Activated T-cell treated with anti-CD3 and anti-CD28 coated beads, Interleukin-2, amount 50 U/mL, for 24 hours (primary cell): ENCODE measurements around the gene ABR.
"Not testable (repeated sequence)": the region's sequence is repeated elsewhere in the genome, so short reads cannot be mapped to it uniquely, and the experiment has no call there.

ENCODE experiments used
- DNase-seq: peaks from one replicate; pipeline ENCODE4 v3.0.0-alpha.2; 2020
- H3K27ac Mint-ChIP-seq: 2 replicates; pipeline ENCODE4 v1.8.0; 2020; ENCODE audit warnings: mild to moderate bottlenecking, mixed read lengths
- H3K27me3 Mint-ChIP-seq: 2 replicates; pipeline ENCODE4 v1.8.0; 2020; ENCODE audit warnings: mixed read lengths
- H3K36me3 Mint-ChIP-seq: 2 replicates; pipeline ENCODE4 v1.8.0; 2020; ENCODE audit warnings: low read depth, mixed read lengths
- H3K4me1 Mint-ChIP-seq: 2 replicates; pipeline ENCODE4 v1.8.0; 2020; ENCODE audit warnings: low read depth, mixed read lengths
- H3K4me3 Mint-ChIP-seq: 2 replicates; pipeline ENCODE4 v1.8.0; 2020; ENCODE audit warnings: mild to moderate bottlenecking, moderate library complexity, mixed read lengths
- H3K9me3 Mint-ChIP-seq: 2 replicates; pipeline ENCODE4 v1.8.0; 2020; ENCODE audit warnings: mixed read lengths

The ABR gene

DNA sequence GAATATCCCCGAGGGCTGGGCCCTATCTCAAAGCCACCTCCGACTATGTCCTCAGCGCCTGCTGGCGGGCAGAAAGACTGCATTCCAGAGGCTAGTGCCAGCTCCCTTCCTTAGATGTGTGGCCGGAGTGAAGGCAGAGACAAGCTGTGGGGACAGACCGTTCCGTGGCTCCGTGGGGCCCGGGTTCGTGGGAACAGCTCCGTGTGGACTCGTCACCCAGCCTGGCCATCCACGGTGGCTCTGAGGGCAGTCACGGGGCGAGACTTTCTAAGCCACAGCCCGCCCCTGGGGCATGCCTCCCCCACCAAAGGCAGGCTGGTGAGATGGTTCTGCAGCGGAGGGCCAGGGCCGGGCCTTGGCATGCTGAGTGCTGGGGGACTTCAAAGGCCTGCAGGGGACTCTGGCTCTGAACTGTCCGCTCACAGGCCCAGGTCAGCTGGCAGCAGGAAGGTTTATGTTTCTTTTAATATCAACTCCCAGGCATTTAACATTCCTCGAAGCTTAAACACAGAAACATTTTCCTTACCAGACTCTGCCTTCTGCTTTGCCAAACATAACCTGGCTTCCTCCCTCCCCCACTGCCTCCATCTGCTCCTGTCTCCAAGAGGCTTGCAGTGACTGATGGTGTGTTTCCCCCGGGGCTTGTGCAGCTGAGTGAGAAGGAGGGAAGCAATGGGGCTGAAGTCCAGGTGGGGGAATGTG is 132.5 kb downstream of the ABR start:
- Mint-ChIP-seq H3K27ac (peak overlapping the region; percentile 18), H3K36me3 (peaks cover 50% of the 10 kb centered on the region), H3K27me3 (no peaks in the 10 kb centered on the region), H3K9me3 (no peaks in the 10 kb centered on the region), H3K4me1 (no peaks in the 10 kb centered on the region), H3K4me3 (no peak overlapping the region)
- no peak for DNase-seq

- no peak overlapping the region for H3K27ac Mint-ChIP-seq
- no peak overlapping the region for H3K4me3 Mint-ChIP-seq
- H3K9me3 Mint-ChIP-seq = no peaks in the 10 kb centered on the region
Measured at GRCh38 chr17:1045456-1045855, 134.3 kb downstream of the ABR start.

GRCh38 chr17:1044387-1045009 is 135.3 kb downstream of the ABR start:
- not testable (repeated sequence) for H3K27me3 Mint-ChIP-seq, H3K4me3 Mint-ChIP-seq, DNase-seq, H3K27ac Mint-ChIP-seq, H3K9me3 Mint-ChIP-seq, H3K4me1 Mint-ChIP-seq
- H3K36me3 Mint-ChIP-seq = peaks cover 51% of the 10 kb centered on the region

More at GRCh38 chr17:1045456-1045855, 134.3 kb downstream of the ABR start:
- DNase-seq = no peak
- Mint-ChIP-seq H3K27me3 (no peaks in the 10 kb centered on the region), H3K4me1 (no peaks in the 10 kb centered on the region), H3K36me3 (peaks cover 59% of the 10 kb centered on the region)

GRCh38 chr17:1043601-1044251 is 136.1 kb downstream of the ABR start:
- Mint-ChIP-seq H3K4me1 (no peaks in the 10 kb centered on the region), H3K9me3 (no peaks in the 10 kb centered on the region), H3K4me3 (no peak overlapping the region), H3K27me3 (no peaks in the 10 kb centered on the region), H3K36me3 (peaks cover 45% of the 10 kb centered on the region), H3K27ac (no peak overlapping the region)
- DNase-seq = no peak

DNA sequence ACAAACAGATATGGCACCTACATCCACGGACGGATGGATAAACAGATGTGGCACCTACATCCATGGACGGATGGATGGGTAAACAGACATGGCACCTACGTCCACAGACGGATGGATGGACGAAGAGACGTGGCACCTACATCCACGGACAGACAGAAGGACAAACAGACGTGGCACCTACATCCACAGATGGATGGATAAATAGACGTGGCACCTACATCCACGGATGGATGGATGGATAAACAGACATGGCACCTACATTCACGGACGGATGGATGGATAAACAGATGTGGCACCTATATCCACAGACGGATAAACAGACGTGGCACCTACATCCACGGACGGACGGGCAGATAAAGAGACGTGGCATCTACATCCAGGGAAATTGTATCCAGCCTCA is 137.3 kb downstream of the ABR start:
- no peak for DNase-seq
- no peaks in the 10 kb centered on the region for H3K27me3 Mint-ChIP-seq
- no peak overlapping the region for H3K27ac Mint-ChIP-seq
- H3K36me3 Mint-ChIP-seq = peaks cover 36% of the 10 kb centered on the region
- no peaks in the 10 kb centered on the region for H3K4me1 Mint-ChIP-seq
- H3K4me3 Mint-ChIP-seq = no peak overlapping the region
- no peaks in the 10 kb centered on the region for H3K9me3 Mint-ChIP-seq

DNA sequence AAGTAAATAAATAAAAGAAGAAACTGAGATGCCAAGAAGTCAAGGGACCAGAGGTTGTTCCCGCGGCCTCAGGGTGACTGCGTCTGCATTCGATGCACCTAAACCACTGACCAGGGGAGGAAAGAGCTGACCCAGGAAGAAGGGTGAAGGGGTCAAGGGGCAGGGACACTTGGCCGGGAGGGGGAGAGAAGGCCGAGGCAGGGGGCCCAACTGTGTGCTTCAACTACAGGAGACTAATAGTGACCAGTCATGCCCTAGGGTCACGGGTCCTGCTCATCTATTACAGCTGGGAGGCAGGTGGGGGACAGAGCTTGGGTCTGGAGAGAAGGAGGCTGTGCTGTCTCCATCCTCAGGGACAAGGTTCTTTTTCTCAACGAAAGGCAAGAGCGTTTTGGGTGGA is 138.0 kb downstream of the ABR start:
- Mint-ChIP-seq H3K36me3 (peaks cover 31% of the 10 kb centered on the region), H3K27me3 (no peaks in the 10 kb centered on the region), H3K4me3 (no peak overlapping the region), H3K27ac (no peak overlapping the region), H3K9me3 (no peaks in the 10 kb centered on the region), H3K4me1 (no peaks in the 10 kb centered on the region)
- no peak for DNase-seq

GRCh38 chr17:1040216-1040600 is 139.6 kb downstream of the ABR start:
- no peaks in the 10 kb centered on the region for H3K9me3 Mint-ChIP-seq
- no peaks in the 10 kb centered on the region for H3K27me3 Mint-ChIP-seq
- peaks cover 22% of the 10 kb centered on the region for H3K36me3 Mint-ChIP-seq
- no peak for DNase-seq
- H3K4me3 Mint-ChIP-seq = no peak overlapping the region
- no peaks in the 10 kb centered on the region for H3K4me1 Mint-ChIP-seq
- H3K27ac Mint-ChIP-seq = no peak overlapping the region

DNA sequence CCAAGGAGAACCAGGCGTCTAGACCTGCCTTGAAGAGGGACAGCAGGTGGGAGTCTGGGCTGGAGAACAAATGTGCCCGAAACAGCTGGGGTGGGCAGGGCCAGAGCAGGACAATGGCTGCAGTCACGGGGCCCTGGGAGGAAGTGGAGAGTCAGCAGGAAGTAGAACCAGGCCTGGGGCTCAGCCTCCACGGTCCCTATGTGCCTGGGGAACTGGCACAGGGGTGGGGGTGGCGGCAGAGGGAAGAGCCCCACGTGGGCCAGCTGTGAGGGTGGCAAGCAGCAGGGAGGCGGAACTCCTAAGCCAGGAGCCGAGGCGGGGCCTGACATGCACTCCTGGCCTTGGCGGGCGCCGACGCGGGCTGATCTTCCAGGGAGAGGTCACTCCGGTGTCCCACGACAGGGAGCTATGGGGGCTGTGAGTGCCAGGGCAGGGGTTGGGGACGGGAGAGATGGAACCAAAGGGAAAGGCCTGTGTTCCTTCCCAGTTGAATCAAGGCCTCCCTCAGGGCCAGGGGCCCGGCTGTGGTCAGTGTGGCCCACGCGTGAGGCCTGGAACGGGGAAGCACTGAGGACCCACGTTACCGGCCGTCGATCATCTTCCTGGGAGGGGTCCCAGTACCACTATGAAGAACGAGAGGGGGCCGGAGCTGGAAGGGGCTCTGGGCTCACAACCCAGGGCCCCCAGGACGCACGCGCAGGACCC is 140.1 kb downstream of the ABR start:
- Mint-ChIP-seq H3K9me3 (no peaks in the 10 kb centered on the region), H3K36me3 (peaks cover 17% of the 10 kb centered on the region), H3K27ac (no peak overlapping the region), H3K27me3 (no peaks in the 10 kb centered on the region), H3K4me3 (no peak overlapping the region), H3K4me1 (no peaks in the 10 kb centered on the region)
- no peak for DNase-seq

GRCh38 chr17:1039123-1039507 is 140.7 kb downstream of the ABR start:
- no peak overlapping the region for H3K4me3 Mint-ChIP-seq
- DNase-seq = no peak
- peaks cover 15% of the 10 kb centered on the region for H3K36me3 Mint-ChIP-seq
- no peaks in the 10 kb centered on the region for H3K9me3 Mint-ChIP-seq
- no peak overlapping the region for H3K27ac Mint-ChIP-seq
- no peaks in the 10 kb centered on the region for H3K4me1 Mint-ChIP-seq
- H3K27me3 Mint-ChIP-seq = no peaks in the 10 kb centered on the region

DNA sequence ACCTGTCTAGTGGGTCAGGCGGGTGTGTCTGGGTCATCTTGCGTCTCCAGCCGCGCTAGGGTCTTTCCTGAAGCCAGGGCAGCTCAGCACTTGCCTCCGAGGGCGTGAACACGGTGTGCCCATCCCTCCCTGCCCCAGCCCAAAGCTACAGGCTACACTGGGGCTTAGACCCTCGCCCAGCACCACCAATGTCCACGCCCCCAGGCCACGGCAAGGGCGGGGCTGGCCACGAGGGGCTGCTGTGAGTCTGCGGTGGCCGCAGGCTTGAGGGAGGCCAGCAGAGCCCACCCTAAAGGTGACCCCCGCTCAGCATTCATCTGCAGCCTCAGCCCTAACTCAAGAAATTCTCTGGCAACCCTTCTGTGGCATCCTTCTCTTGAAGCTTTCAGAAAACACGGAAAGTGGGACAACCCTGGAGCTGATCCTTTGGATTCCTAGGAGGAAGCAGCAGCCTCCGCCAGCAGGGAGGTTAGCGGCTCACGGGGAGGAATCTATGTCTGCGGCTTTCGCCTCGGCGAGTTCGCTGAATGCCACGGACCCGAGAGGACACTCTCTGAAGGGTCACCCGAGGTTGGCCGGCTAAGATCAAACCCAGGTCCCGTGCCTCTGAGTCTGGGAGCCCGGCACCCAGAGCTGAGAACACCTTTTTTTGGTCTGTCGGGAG is 141.2 kb downstream of the ABR start:
- DNase-seq = no peak
- Mint-ChIP-seq H3K27ac (no peak overlapping the region), H3K4me3 (no peak overlapping the region), H3K9me3 (no peaks in the 10 kb centered on the region), H3K36me3 (peaks cover 18% of the 10 kb centered on the region), H3K4me1 (no peaks in the 10 kb centered on the region), H3K27me3 (no peaks in the 10 kb centered on the region)

- Mint-ChIP-seq H3K27me3 (no peaks in the 10 kb centered on the region), H3K9me3 (no peaks in the 10 kb centered on the region), H3K4me3 (no peak overlapping the region), H3K27ac (no peak overlapping the region), H3K36me3 (peaks cover 21% of the 10 kb centered on the region), H3K4me1 (no peaks in the 10 kb centered on the region)
- DNase-seq = no peak
Measured at GRCh38 chr17:1037238-1037879, 142.4 kb downstream of the ABR start.

GRCh38 chr17:1036845-1037237 is 142.9 kb downstream of the ABR start:
- Mint-ChIP-seq H3K27ac (no peak overlapping the region), H3K4me3 (no peak overlapping the region), H3K36me3 (peaks cover 15% of the 10 kb centered on the region), H3K9me3 (no peaks in the 10 kb centered on the region), H3K4me1 (no peaks in the 10 kb centered on the region), H3K27me3 (no peaks in the 10 kb centered on the region)
- no peak for DNase-seq

DNA sequence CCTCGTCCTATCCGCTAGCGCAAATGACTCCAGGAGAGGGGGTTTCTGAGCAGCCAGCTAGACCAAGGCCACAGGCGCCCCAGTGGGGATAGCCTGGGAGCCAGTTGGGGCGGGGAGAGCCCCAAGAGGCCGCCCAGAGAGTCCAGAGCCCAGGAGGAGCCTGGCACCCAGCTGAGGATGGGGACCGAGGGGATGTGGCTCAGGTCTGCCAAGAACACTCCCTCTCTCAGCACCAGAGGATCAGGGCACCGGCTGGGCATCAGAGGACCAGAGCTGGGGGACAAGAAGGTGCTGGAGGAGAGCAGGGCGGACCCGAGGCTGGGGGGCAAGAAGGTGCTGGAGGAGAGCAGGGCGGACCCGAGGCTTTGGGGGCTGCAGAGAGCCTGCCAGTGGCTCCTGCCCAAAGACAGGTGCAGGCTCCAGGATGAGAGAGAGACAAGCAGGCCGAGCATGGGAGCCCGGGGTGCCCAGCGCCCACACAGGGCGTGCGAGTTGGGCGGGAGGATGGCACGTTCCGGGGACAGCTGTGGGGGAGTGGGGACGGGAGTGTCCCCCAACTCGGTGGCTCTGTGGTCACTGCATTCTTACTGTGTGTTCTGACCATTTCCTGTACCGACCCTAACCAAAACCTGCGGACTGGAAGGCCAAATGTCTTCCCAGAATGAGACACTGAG is 143.5 kb downstream of the ABR start:
- no peak for DNase-seq
- H3K27me3 Mint-ChIP-seq = no peaks in the 10 kb centered on the region
- no peak overlapping the region for H3K4me3 Mint-ChIP-seq
- no peaks in the 10 kb centered on the region for H3K4me1 Mint-ChIP-seq
- H3K27ac Mint-ChIP-seq = no peak overlapping the region
- H3K36me3 Mint-ChIP-seq = peaks cover 13% of the 10 kb centered on the region
- no peaks in the 10 kb centered on the region for H3K9me3 Mint-ChIP-seq
